Left renal cortex interstitium (tissue), 4 donors: ENCODE data around the gene EPS15. TPM values are rescaled to one million over a fixed set of nuclear protein-coding genes. Genes with fewer than 3 reads are reported as not detected.
"Not testable (repeated sequence)": the region's sequence is repeated elsewhere in the genome, so short reads cannot be mapped to it uniquely, and the experiment has no call there.

Source experiments
- DNase-seq, 4 donors: peaks; one replicate each; pipeline ENCODE4 v3.0.0-alpha.2; 2013; ENCODE audit warnings: low read depth in 4 of 4, low spot score in 2 of 4, missing footprints in 1 of 4
- polyA plus RNA-seq, 4 donors: library from polyadenylated mRNA; unstranded; fragments of 120-200 nt; gene quantifications; one replicate each; pipeline ENCODE4 v1.2.1, GENCODE V29; 2013; ENCODE audit not compliant: insufficient read length in 4 of 4

EPS15 gene
- polyA plus RNA-seq, 4 donors = 32.4 to 48.1 (median 42.2) TPM

- no peak for DNase-seq
Observed at GRCh38 chr1:51549016-51549619, 30.1 kb upstream of the EPS15 start.

- DNase-seq = no peak
Observed at GRCh38 chr1:51543858-51544257, 24.8 kb upstream of the EPS15 start.

- DNase-seq = no peak
Observed at GRCh38 chr1:51542158-51542953, 23.3 kb upstream of the EPS15 start.

GRCh38 chr1:51541313-51542050 is 22.4 kb upstream of the EPS15 start:
- DNase-seq = no peak

GRCh38 chr1:51537568-51537967 is 18.5 kb upstream of the EPS15 start:
- DNase-seq = no peak

- DNase-seq = peak in 3 of 4 donors; percentile 11 to 44 (median 14)
Observed at GRCh38 chr1:51535006-51535592, 16.0 kb upstream of the EPS15 start.

GRCh38 chr1:51534447-51534846 is 15.4 kb upstream of the EPS15 start:
- no peak for DNase-seq

GRCh38 chr1:51532853-51533252 is 13.8 kb upstream of the EPS15 start:
- DNase-seq = no peak

- not testable (repeated sequence) for DNase-seq
Observed at GRCh38 chr1:51530447-51530846, 11.4 kb upstream of the EPS15 start.

- no peak for DNase-seq
Observed at GRCh38 chr1:51527144-51527543, 8.1 kb upstream of the EPS15 start.

GRCh38 chr1:51526248-51526647 is 7.2 kb upstream of the EPS15 start:
- no peak for DNase-seq

GRCh38 chr1:51525295-51525694 is 6.2 kb upstream of the EPS15 start:
- no peak for DNase-seq

GRCh38 chr1:51524817-51525216 is 5.8 kb upstream of the EPS15 start:
- no peak for DNase-seq

- no peak for DNase-seq
Observed at GRCh38 chr1:51523931-51524330, 4.9 kb upstream of the EPS15 start.

GRCh38 chr1:51520700-51521248 is 1.7 kb upstream of the EPS15 start:
- DNase-seq = no peak

- no peak for DNase-seq
Observed at GRCh38 chr1:51519865-51520699, 1.0 kb upstream of the EPS15 start.

- DNase-seq = peak in 2 of 4 donors; percentile 23 to 32
Observed at GRCh38 chr1:51518586-51519047, 449 bp downstream of the EPS15 start.

GRCh38 chr1:51518033-51518585 is 957 bp downstream of the EPS15 start:
- peak in 3 of 4 donors; percentile 24 to 45 (median 35) for DNase-seq

- peak in 2 of 4 donors; percentile 40 to 45 for DNase-seq
Observed at GRCh38 chr1:51517361-51518032, 1.6 kb downstream of the EPS15 start.
